Lung (tissue), 12 donors: ENCODE measurements around the gene POU6F2. TPM values are rescaled to one million over a fixed set of nuclear protein-coding genes. Genes with fewer than 3 reads are reported as not detected.
A peak's percentile ranks its signal among the peaks of the same experiment; 100 is the strongest.

Source experiments
- ATAC-seq: fragments of 200-7000 bp; cut with Tn5 transposase; one replicate; pipeline ENCODE4 v1.9.1; 2020; ENCODE audit warnings: moderate number of reproducible peaks; ENCODE audit not compliant: insufficient read depth, low FRiP score
- DNase-seq, 3 donors: peaks; one replicate each; pipeline ENCODE4 v3.0.0-alpha.2; 2013 to 2017
- H3K27ac ChIP-seq, 2 donors: one replicate each; pipeline ENCODE4 v1.5.1; 2013; ENCODE audit warnings: mild to moderate bottlenecking in 2 of 2, moderate library complexity in 2 of 2, control low read depth in 1 of 2, inconsistent platforms in 1 of 2, low read depth in 1 of 2, low read length in 1 of 2
- H3K27me3 ChIP-seq, 3 donors: one replicate each; pipeline ENCODE4 v1.5.1; 2013; ENCODE audit warnings: low read length in 2 of 3; ENCODE audit not compliant: control insufficient read depth in 3 of 3, insufficient read depth in 3 of 3
- H3K36me3 ChIP-seq, 4 donors: one replicate each; pipeline ENCODE4 v1.5.1; 2013; ENCODE audit warnings: low read length in 4 of 4, mild to moderate bottlenecking in 1 of 4, moderate library complexity in 1 of 4; ENCODE audit not compliant: control insufficient read depth in 4 of 4, insufficient read depth in 4 of 4
- H3K4me1 ChIP-seq, 5 donors: one replicate each; pipeline ENCODE4 v1.5.1; 2013; ENCODE audit warnings: low read length in 5 of 5, mild to moderate bottlenecking in 2 of 5, moderate library complexity in 1 of 5; ENCODE audit not compliant: control insufficient read depth in 5 of 5, insufficient read depth in 5 of 5
- H3K4me3 ChIP-seq: one replicate; pipeline ENCODE4 v1.5.1; 2013; ENCODE audit warnings: mild to moderate bottlenecking, control low read depth, moderate library complexity
- H3K9ac ChIP-seq, 2 donors: one replicate each; pipeline ENCODE4 v1.5.1; 2013; ENCODE audit warnings: low read length in 2 of 2, control low read depth in 1 of 2; ENCODE audit not compliant: insufficient read depth in 1 of 2
- H3K9me3 ChIP-seq, 4 donors: one replicate each; pipeline ENCODE4 v1.5.1; 2013; ENCODE audit warnings: low read length in 3 of 4, mild to moderate bottlenecking in 1 of 4, moderate library complexity in 1 of 4; ENCODE audit not compliant: control insufficient read depth in 4 of 4, insufficient read depth in 3 of 4
- WGBS, 2 donors: extraction: QIAGEN DNeasy Blood & Tissue Kit; methylation state at CpG; one replicate each; pipeline ENCODE4 v1.1.7; 2013; 5-methylcytosine and 5-hydroxymethylcytosine counted together
- polyA plus RNA-seq, 2 donors: library from polyadenylated mRNA; stranded (reverse); fragments of 200-250 nt; gene quantifications; one replicate each; pipeline ENCODE4 v1.2.1, GENCODE V29; 2013
- total RNA-seq, 2 donors: library from RNA; depleted of rRNA in 1 of 2; stranded (reverse); fragments of >200 nt in 1 of 2; gene quantifications; one replicate each; pipeline ENCODE4 v1.2.1, GENCODE V29; 2014 to 2021
- TF ChIP-seq, protein P1 (sequence below): IDR thresholded peaks from 2 replicates; pipeline ENCODE4 v1.5.1; 2012; ENCODE audit warnings: mild to moderate bottlenecking; ENCODE audit errors: control extremely low read depth, extremely low read depth
- donor health status: control.
- donor health status: control.
- donor health status: Bipolar disorder and iron deficiency.
- donor health status: healthy.
- donor health status: DM: yes; HTN: yes; CAD: no.

Gene POU6F2
- total and polyA plus RNA-seq, 4 donors, result 0.08 to 0.18 TPM; not detected in 2

DNA sequence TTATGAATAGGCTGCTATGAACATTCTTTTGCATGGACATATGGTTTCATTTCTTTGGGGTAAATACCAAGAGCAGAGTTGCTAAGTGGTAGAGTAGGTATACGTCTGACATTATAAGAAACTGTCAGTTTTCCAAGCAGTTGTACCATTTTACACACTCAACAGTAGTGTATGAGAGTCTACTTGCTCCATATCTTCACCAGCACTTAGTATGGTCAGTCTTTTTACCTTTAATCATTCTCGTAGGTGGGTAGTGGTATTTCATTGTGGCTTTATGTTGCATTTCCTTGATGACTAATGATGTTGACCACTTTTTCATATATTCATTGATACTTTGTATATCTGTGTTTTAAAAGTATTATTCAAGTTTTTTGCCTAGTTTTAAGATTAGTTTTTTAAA is 45.1 kb downstream of the POU6F2 start:
- ATAC-seq (no peak), DNase-seq (no peak)
- WGBS, 2 donors, result 94 to 96% methylated on average over 2 of the region's 2 CpGs
- H3K36me3 ChIP-seq, result no peaks in the 10 kb centered on the region
- no peaks in the 10 kb centered on the region for H3K27me3 ChIP-seq
- peaks cover 0 to 2% (median 0%) of the 10 kb centered on the region in 4 donors for H3K9me3 ChIP-seq
- TF ChIP-seq, protein P1, sequence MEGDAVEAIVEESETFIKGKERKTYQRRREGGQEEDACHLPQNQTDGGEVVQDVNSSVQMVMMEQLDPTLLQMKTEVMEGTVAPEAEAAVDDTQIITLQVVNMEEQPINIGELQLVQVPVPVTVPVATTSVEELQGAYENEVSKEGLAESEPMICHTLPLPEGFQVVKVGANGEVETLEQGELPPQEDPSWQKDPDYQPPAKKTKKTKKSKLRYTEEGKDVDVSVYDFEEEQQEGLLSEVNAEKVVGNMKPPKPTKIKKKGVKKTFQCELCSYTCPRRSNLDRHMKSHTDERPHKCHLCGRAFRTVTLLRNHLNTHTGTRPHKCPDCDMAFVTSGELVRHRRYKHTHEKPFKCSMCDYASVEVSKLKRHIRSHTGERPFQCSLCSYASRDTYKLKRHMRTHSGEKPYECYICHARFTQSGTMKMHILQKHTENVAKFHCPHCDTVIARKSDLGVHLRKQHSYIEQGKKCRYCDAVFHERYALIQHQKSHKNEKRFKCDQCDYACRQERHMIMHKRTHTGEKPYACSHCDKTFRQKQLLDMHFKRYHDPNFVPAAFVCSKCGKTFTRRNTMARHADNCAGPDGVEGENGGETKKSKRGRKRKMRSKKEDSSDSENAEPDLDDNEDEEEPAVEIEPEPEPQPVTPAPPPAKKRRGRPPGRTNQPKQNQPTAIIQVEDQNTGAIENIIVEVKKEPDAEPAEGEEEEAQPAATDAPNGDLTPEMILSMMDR, result no peak
- H3K4me3 ChIP-seq, result no peak overlapping the region
- H3K4me1 ChIP-seq, result no peaks in the 10 kb centered on the region
- H3K27ac ChIP-seq, result no peak overlapping the region
- no peak overlapping the region for H3K9ac ChIP-seq

DNA sequence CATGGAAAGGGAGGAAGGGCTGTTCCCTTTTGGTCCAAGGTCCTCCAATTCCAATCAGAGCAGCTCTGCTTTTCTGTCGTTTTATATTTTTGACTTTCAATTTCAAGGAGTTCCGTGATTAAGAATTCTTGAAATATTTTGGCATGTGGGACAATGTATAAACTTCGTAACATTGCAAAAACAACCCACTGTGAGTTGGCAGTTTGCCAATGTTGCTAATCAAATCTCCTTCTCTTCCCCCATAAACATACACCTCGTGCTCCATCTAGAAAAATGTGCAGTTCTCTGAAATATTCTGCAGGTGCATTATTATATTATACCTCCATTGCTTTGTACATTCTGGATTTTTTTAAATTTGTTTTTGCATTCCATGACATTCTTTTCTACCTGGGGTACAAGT is 49.8 kb downstream of the POU6F2 start:
- Histone ChIP-seq H3K4me1 (no peaks in the 10 kb centered on the region), H3K4me3 (no peak overlapping the region), H3K27ac (no peak overlapping the region), H3K9ac (no peak overlapping the region), H3K27me3 (no peaks in the 10 kb centered on the region), H3K36me3 (no peaks in the 10 kb centered on the region), H3K9me3 (no peaks in the 10 kb centered on the region)
- TF ChIP-seq, protein P1, result no peak
- WGBS, 2 donors, result 24 to 56% methylated on average over 4 of the region's 4 CpGs
- DNase-seq (peak in 1 of 3 donors; percentile 37), ATAC-seq (no peak)

- no peak overlapping the region for H3K27ac ChIP-seq
- TF ChIP-seq, protein P1, result no peak
- WGBS, 2 donors, result 79 to 83% methylated on average over 13 of the region's 13 CpGs
These were observed 56.3 kb downstream of the POU6F2 start for GRCh38 chr7:39033885-39034624.

More at GRCh38 chr7:39033885-39034624, 56.3 kb downstream of the POU6F2 start:
- H3K9ac ChIP-seq, result no peak overlapping the region
- no peaks in the 10 kb centered on the region for H3K27me3 ChIP-seq
- peaks cover 0 to 1% (median 0%) of the 10 kb centered on the region in 4 donors for H3K9me3 ChIP-seq
- no peak overlapping the region for H3K4me3 ChIP-seq
- DNase-seq, result no peak
- ATAC-seq, result no peak
- peaks cover 0 to 5% (median 0%) of the 10 kb centered on the region in 5 donors for H3K4me1 ChIP-seq
- no peaks in the 10 kb centered on the region for H3K36me3 ChIP-seq
